Right ventricle myocardium inferior (tissue), 1 donor: ENCODE results near the gene MDM1. TPM values are rescaled to one million over a fixed set of nuclear protein-coding genes. Genes with fewer than 3 reads are reported as not detected.

Experiments used
- ATAC-seq: fragments of 200-7000 bp; cut with Tn5 transposase; one replicate; pipeline ENCODE4 v1.9.1; 2020; ENCODE audit warnings: mild to moderate bottlenecking, moderate library complexity
- DNase-seq: peaks from one replicate; pipeline ENCODE4 v3.0.0; 2021; ENCODE audit errors: missing footprints
- intact Hi-C: fragments of 100-400 bp; cut with DNase I; formaldehyde crosslinking; loops from one replicate; pipeline ENCODE4 v1.11.0; 2022
- total RNA-seq: library from RNA; stranded (reverse); fragmentation: NEBNext Ultra II Directional; extraction: Animal tissue kit (Norgen Biotek cat#: 25700); gene quantifications from one replicate; pipeline ENCODE4 v1.2.1, GENCODE V29; 2021
- donor health status: DM: no; HTN: yes; CAD: no; lungs with severe emphysema.

MDM1 gene
- total RNA-seq, 1 donor from 2014 or later: 7.4 TPM

GRCh38 chr12:68260153-68260552 is 72.0 kb downstream of the MDM1 start:
- intact Hi-C loops: no loop called here
- no peak for DNase-seq
- ATAC-seq: no peak

GRCh38 chr12:68259318-68259940 is 72.7 kb downstream of the MDM1 start:
- ATAC-seq: no peak
- intact Hi-C loops: no loop called here
- DNase-seq: no peak

GRCh38 chr12:68253504-68253903 is 78.7 kb downstream of the MDM1 start, which contains the start of gene IL22:
Gene IL22 (minus strand): TSS chr12:68253604. CDS start chr12:68253448, 156 bp downstream.
- DNase-seq (no peak), ATAC-seq (no peak)
- intact Hi-C loops: no loop called here

- DNase-seq: no peak
- intact Hi-C loops: no loop called here
- no peak for ATAC-seq
These were observed 80.1 kb downstream of the MDM1 start for GRCh38 chr12:68252077-68252476.

- intact Hi-C loops: no loop called here
- ATAC-seq (no peak), DNase-seq (no peak)
These were observed 81.7 kb downstream of the MDM1 start for GRCh38 chr12:68250454-68250853.

- no peak for ATAC-seq
- DNase-seq: no peak
- intact Hi-C loops: no loop called here
These were observed 84.4 kb downstream of the MDM1 start for GRCh38 chr12:68247785-68248184.

- intact Hi-C loops: no loop called here
- no peak for ATAC-seq
- DNase-seq: no peak
These were observed 85.8 kb downstream of the MDM1 start for GRCh38 chr12:68246350-68246749.

- no peak for DNase-seq
- peak; percentile 46 for ATAC-seq
- intact Hi-C loops: no loop called here
These were observed 86.8 kb downstream of the MDM1 start for GRCh38 chr12:68245180-68246021.

Other genes with a start within 250 kb of the MDM1 start
- not detected for gene IFNG, start 172.6 kb downstream of the MDM1 start, total RNA-seq
- gene IL26, start 106.6 kb downstream of the MDM1 start, total RNA-seq: not detected
- gene IL22, start 78.8 kb downstream of the MDM1 start, total RNA-seq: not detected